AG09309 (cell line): ENCODE data around the gene RBFOX2.
"Not testable (repeated sequence)": the region's sequence is repeated elsewhere in the genome, so short reads cannot be mapped to it uniquely, and the experiment has no call there.

Experiments used
- DNase-seq: peaks from one replicate; pipeline ENCODE4 v3.0.0-alpha.2; 2010; ENCODE audit warnings: low read depth
- H3K4me3 ChIP-seq: 2 replicates; pipeline ENCODE4 v1.5.1; 2011; ENCODE audit warnings: mild to moderate bottlenecking, low read depth, low read length, moderate library complexity; ENCODE audit not compliant: control insufficient read depth
- TF ChIP-seq, protein P1 (sequence below): IDR thresholded peaks from 2 replicates; pipeline ENCODE4 v1.5.1; 2011; ENCODE audit warnings: mild to moderate bottlenecking, low read depth, low read length, inconsistent platforms; ENCODE audit not compliant: insufficient read depth, control insufficient read depth; ENCODE audit errors: missing control alignments

The RBFOX2 gene

DNA sequence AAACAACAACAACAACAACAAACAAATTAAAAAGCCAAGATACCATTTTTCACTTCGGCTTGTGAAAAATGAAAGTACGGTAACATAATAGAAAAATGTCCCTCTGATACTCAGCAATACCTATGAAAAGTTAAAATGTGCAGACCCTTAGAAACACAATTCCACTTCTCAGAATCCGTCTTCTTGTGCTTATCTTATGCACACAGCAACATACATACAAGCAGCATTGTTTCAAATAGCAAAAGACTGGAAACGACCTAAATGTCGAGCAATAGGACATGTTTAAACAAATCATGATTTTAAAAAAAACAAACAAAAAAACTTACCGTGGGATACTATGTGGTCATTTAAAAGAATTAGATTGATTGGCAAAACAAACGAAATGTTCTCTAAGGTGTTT is 26.5 kb downstream of the RBFOX2 start:
- no peak overlapping the region for H3K4me3 ChIP-seq
- no peak for DNase-seq
- TF ChIP-seq, protein P1, sequence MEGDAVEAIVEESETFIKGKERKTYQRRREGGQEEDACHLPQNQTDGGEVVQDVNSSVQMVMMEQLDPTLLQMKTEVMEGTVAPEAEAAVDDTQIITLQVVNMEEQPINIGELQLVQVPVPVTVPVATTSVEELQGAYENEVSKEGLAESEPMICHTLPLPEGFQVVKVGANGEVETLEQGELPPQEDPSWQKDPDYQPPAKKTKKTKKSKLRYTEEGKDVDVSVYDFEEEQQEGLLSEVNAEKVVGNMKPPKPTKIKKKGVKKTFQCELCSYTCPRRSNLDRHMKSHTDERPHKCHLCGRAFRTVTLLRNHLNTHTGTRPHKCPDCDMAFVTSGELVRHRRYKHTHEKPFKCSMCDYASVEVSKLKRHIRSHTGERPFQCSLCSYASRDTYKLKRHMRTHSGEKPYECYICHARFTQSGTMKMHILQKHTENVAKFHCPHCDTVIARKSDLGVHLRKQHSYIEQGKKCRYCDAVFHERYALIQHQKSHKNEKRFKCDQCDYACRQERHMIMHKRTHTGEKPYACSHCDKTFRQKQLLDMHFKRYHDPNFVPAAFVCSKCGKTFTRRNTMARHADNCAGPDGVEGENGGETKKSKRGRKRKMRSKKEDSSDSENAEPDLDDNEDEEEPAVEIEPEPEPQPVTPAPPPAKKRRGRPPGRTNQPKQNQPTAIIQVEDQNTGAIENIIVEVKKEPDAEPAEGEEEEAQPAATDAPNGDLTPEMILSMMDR = no peak

DNA sequence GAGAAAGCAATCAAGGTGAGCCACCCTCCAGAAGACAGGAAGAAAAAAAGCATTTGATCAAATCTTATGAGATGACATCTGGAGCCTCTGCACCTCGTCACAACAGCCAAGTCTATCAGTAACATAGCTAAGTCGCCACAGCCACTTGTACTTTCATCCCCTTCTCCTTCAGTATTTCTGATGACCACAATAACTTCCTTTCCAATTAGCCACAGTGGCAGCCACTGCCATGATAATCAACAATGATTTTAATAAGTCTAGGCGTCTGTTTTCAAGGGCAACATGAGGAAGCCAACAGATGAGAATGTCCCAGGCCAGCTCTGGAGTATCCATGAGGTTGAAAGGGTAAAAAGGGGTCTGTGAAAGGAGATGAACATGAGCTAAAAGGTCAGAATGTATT is 29.9 kb downstream of the RBFOX2 start:
- DNase-seq = no peak
- no peak overlapping the region for H3K4me3 ChIP-seq
- TF ChIP-seq, protein P1 = no peak

DNA sequence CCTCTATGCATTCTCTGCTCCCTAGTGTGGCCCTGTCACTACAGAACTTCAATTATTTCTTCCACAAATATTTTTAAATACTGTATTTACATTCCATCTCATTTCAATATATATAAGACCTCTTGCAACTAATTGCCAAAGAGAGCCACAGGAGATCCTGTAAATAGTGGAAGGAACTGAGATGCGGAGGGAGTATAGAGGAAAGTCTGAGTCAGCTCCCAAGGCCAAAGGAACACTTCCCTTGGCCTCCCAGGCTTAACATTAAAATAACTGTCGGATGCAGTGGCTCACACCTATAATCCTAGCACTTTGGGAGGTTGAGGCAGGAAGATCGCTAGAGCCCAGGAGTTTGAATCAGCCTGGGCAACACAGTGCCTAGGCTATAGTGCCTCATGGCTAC is 31.2 kb downstream of the RBFOX2 start:
- H3K4me3 ChIP-seq = no peak overlapping the region
- DNase-seq = no peak
- TF ChIP-seq, protein P1 = no peak

DNA sequence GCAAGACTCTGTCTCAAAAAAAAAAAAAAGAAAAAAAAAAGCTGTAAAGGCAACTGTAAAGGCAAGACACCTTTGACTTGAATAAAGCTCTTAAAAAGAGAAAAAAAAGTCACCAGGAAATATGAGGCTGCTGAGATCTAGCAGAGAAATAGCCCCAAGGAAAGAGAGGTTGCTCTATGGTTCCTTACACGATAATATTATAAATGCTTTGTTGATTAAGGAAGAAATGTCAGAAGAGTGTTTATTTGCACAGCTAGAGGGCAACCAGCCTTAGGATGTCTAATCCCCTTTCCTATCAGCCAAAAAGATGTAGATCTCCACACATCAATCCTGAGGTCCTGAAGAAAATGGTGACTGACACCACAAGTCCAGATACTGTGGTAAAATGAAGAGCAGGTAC is 32.0 kb downstream of the RBFOX2 start:
- DNase-seq = no peak
- TF ChIP-seq, protein P1 = no peak
- no peak overlapping the region for H3K4me3 ChIP-seq

DNA sequence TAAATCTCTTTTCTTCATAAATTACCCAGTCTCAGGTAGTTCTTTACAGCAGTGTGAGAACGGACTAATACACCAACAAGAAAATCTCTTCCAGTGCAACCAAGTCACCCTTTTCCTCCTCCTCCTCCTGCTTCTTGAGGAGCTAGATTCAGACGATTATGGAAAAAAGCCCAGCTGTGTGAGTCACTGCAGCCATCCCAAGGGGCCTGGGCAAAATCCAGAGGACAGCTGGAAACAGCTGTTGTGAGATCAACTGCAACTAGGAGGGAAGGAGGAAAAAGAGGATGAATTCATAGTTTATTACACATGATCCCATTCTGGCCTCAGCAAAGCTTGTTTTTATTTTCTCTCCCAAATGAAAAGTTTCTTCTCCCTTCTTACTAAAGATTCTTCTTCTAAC is 32.9 kb downstream of the RBFOX2 start:
- TF ChIP-seq, protein P1 = no peak

DNA sequence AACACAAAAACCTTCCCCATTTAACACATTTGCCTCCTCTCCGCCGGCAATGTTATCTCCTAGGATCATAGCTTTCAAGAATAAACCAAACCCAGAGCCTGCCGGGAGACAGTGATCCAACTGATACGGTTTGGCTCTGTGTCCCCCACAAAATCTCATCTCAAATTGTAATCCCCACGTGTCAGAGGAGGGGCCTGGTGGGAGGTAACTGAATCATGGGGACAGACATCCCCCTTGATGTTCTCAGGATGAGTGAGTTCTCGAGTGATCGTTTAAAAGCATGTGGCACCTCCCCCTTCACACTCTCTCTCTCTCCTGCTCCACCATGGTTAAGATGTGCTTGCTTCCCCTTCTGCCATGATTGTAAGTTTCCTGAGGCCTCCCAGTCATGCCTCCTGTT is 33.3 kb downstream of the RBFOX2 start:
- no peak for DNase-seq
- peak overlapping the region; percentile 5 for H3K4me3 ChIP-seq
- TF ChIP-seq, protein P1 = no peak

More for the DNA sequence above, 32.9 kb downstream of the RBFOX2 start:
- H3K4me3 ChIP-seq = no peak overlapping the region
- peak; percentile 86 for DNase-seq

DNA sequence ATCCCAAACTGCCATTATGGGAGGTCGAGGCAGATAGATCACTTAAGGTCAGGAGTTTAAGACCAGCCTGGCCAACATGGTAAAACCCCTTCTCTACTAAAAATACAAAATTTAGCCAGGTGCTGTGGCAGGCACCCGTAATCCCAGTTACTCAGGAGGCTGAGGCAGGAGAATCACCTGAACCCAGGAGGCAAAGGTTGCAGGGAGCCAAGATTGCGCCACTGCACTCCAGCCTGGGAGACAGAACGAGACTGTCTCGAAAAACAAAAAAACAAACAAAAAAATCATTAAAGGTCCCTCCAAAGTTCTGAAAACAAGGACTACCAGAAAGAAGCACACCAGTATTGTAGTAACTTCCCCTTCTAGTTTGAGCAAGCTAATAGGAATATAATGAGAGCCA is 34.9 kb downstream of the RBFOX2 start:
- not testable (repeated sequence) for H3K4me3 ChIP-seq, DNase-seq
